ENCODE data around the gene MTMR11.
"Not testable (repeated sequence)": the region's sequence is repeated elsewhere in the genome, so short reads cannot be mapped to it uniquely, and the experiment has no call there.

Gene MTMR11

DNA sequence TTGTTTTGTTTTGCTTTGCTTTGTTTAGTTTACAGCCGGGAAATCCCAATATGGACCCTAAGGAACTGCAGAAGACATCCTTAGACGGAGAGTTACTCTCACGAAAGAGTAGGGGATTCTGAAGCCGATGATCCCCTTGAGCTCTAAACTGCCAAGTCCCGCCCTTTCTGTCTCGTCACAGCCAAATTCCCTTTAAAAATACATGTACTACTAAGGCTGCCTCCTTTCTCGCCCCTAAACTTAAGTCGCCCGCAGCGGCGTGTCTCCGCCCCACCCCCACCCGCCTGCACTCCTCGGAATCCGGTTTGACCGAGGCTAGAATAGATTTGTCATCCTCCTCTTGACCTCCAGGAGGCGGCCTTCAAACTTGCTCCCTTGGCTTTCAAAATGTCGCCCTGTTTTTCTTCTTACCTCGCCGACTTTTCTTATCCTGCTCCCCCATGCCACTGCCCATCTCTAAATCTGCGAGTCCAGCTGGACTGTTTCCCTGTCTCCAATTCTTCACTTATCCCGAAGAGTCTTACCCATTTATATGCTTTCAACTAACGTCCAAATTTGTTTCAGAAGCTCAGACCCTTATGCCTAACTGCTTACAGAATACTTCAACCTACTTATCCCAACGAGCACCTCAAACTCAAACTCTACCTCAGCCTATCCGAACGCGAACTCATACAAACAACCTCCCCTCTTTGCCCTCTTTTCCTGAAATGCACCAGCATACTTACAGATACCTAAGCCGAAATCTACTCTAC lies 48.3 kb downstream of the MTMR11 start:
- DNase-seq: peak; percentile 87 to 88

DNA sequence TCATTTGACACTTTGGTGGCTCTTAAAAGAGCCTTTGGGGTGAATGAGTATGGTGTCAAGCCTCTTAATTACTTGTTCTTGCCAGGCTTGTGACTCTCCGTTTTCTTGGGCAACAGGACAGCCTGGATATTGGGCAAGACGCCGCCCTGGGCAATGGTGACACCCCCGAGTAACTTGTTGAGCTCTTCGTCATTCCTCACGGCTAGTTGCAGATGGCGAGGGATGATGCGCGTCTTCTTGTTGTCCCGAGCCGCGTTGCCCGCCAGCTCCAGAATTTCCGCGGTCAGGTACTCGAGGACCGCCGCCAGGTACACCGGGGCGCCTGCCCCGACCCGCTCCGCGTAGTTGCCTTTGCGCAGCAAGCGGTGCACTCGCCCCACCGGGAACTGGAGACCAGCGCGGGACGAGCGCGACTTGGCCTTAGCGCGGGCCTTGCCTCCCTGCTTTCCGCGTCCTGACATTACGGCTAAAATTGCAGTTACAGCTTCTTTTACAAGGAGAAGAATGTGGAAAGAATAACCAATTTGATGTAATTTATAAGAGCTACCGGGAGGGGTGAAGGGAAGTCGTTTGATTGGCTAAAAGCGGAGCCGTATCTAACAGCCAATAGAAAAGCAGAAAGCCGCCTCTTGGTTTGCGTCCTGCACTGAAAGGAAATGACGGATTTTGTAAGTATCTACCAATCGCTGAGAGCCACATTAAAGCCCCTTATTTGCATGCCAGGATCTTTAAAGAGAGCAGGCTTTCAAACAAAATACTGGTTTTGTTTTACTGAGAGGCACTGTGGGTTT lies 49.0 kb downstream of the MTMR11 start:
- peak; percentile 84 to 86 for DNase-seq

DNA sequence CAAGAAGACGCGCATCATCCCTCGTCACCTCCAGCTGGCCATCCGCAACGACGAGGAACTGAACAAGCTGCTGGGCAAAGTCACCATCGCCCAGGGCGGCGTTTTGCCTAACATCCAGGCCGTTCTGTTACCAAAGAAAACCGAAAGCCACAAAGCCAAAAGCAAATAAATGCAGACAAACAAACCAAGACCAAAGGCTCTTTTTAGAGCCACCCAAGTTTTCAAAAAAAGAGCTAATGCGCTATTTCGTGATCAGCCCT lies 49.6 kb downstream of the MTMR11 start:
- DNase-seq: not testable (repeated sequence)

DNA sequence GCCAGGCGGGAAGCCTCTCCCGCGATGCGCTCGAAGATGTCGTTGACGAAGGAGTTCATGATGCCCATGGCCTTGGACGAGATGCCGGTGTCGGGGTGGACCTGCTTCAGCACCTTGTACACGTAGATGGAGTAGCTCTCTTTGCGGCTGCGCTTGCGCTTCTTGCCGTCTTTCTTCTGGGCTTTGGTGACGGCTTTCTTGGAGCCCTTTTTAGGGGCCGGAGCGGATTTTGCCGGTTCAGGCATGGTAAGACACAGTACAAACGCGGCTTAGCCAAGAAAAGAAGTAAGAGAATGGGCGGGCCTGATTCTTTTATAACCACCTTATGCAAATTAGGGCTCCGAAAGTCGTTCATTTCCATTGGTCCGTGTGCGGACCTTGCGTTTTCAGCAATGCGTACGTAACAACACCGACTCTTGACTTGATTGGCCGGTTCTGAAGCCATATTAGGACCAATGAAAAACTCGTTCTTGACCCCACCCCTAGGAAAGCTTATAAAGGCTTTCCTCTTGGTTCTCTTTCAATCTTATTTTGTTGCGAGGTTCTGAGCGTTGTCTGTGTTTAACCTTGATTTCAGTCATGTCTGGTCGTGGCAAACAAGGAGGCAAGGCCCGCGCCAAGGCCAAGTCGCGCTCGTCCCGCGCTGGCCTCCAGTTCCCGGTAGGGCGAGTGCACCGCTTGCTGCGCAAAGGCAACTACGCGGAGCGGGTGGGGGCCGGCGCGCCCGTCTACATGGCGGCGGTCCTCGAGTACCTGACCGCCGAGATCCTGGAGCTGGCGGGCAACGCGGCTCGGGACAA lies 50.1 kb downstream of the MTMR11 start:
- peak; percentile 92 to 93 for DNase-seq

DNA sequence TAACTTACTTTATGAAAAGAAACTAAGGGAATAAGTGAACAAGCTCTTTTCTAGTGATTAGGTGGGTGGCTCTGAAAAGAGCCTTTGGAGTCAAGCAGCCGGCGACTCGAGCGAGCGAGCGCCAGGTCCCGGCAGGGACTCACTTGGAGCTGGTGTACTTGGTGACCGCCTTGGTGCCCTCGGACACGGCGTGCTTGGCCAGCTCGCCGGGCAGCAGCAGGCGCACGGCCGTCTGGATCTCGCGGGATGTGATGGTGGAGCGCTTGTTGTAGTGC lies 50.6 kb downstream of the MTMR11 start:
- not testable (repeated sequence) for DNase-seq

DNA sequence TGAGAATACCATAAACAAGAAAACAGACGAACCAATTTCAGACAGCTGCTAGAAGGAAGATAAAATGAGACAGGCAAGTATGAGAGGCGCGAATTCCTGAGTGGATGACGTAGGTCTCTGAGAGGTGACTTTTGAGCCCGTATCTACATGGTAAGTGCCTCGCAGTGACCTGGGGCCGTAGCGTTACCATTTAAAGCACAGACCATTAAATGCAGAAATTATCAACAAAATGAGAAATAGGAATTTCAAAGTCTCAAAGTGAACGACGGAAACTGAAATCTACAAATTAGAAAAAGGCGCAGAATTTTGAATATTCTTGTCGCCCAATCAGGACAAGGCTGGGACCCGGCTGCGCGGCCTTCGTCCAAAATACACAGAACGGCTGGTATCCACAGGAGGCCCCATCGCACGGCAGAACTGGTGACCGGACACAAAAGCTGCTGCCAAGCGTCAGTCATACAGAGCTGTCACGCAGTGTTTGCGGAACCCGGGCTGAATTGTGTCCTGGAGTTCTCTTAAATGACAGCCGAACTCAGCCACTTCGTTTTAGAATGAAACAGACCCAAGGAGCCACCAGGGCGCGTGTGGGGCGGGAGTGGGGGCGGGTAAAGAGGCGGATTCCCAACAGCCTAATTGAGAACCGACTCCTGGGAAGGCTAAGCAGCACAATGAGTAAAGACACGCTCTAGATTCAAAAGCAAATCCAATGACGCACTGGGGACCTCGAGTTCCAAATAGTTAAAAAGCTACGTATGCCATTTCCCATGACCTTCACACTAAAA lies 51.1 kb downstream of the MTMR11 start:
- DNase-seq: peak; percentile 86

DNA sequence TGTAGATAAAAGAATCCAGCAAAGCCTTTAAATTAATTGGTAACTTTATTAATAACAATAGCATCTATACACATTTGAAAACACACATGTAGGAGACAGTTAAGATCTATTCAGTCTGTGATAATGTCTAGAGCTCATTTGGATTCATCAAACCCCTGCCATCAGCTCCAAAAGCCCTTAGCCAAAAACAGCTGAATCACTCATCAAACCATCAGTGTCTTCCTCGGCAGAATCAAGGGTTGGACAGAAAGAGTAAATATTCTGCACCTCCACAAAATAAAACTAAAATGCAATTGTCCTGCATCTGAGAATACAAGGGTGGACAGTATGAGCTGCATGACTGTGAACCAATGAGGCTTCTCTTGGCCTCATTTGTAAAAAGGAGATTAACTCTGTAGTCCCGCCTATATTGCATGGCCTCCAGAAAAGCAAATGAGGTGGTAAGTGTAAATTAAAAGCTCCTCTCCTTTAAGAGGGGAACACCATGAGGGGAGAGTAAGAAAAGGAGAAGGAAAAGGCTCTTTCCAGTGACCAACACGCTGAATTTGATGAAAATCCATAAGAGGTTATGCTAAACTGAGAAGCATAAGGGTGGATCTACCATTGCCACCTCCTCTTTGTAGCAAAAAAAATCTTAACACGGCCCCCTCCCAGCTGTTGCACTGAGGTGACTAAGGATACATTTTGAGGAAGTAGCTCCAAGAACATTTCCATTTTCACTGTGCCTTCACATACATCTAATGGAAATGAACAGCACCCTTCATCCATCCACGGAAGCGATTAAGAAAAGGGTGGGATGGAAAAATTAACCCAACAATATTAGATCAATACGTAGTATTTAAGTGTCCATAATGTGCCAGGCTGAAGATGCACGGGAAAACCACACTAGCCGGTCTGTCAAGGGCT lies 52.0 kb downstream of the MTMR11 start:
- DNase-seq: peak; percentile 17 to 42

DNA sequence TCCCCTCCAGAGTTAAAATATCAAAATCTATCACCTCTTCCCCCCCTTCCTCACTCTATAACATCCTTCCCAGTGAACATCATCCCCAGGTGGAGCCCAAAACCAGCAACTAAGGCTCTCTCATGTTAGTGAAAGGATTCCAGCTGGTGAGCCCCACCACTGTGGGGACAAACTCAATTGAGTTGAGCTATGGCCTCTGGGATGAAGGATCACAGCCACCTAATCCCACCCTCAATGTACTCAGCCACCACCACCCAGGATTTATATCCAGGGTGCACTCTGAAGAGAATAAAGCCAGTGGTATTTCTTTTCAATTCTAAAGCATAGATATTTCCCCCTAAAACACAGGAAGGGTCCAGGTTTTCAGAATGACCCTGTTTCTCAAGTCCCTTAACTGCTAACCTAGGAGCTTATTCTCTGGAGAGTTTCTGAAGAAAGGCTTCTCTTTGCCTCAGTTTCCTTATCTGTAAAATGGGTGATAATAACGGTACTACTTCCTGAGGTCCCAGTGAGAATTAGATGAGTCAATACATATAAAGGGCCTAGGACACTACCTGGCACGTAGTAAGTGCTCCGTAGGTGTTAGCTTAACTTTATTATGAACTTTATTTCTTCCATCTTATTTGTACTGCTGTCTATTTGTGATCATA lies 53.0 kb downstream of the MTMR11 start:
- no peak for DNase-seq

DNA sequence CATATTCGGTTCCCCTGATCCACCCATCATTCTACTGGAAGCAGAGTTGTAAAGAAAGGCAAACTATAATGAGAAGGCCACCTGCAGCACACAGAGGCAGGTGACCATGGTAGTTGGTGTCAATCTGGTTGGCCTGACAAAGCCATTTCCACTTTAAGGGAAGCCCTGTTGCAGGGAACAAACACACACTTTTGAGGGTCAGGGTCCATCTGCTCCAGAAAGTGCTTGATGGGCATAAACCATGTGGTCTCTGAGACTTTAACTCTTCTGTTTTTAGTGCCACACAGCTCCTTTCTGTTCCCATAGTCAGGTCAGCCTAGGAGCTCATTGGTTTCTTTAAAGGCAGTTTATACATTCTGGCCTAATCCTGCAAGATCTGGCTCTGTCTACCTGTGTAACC lies 54.8 kb downstream of the MTMR11 start:
- no peak for DNase-seq

DNA sequence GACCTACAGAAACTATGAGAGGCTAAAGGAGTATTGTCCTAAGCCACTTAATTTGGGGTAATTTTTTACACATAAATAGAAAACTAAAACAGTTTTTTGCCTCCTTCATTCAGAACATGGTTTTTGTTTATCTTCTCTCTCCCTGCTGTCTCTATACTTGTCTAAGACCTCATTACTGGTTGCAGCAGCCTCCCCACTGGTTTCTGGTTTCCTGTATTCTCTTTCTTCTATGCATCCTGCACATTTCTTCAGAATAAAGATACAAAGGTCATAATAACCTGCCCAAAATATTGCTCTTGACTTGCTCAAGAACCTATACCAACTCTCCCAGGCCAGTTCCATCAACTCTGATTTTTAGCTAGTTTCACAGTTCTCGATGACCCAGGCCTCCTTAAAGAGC lies 57.1 kb downstream of the MTMR11 start:
- DNase-seq: no peak
